D721Med (cell line): ENCODE measurements around the gene C1QL3.
A peak's percentile ranks its signal among the peaks of the same experiment; 100 is the strongest.

Source experiments
- DNase-seq: peaks from one replicate; pipeline ENCODE4 v3.0.0; 2011; ENCODE audit warnings: low spot score; ENCODE audit not compliant: insufficient read length
- FAIRE-seq: peaks from 2 replicates; lab custom pipeline; 2011; peaks lifted over from hg19 to GRCh38; lab: Jason Lieb, UNC
- CTCF ChIP-seq: IDR thresholded peaks from 2 replicates; pipeline ENCODE4 v1.5.1; 2012; ENCODE audit warnings: mild to moderate bottlenecking, control low read depth; ENCODE audit not compliant: insufficient read depth; ENCODE audit errors: missing control alignments

Gene C1QL3

GRCh38 chr10:16545116-16545736 is 23.5 kb upstream of the C1QL3 start:
- peak; percentile 95 for FAIRE-seq
- DNase-seq: no peak
- peak; percentile 53 for TF ChIP-seq CTCF

- no peak for DNase-seq
- TF ChIP-seq CTCF: no peak
- no peak for FAIRE-seq
Observed at GRCh38 chr10:16544591-16544990, 22.9 kb upstream of the C1QL3 start.

- no peak for FAIRE-seq
- DNase-seq: no peak
- no peak for TF ChIP-seq CTCF
Observed at GRCh38 chr10:16544099-16544498, 22.4 kb upstream of the C1QL3 start.

- no peak for TF ChIP-seq CTCF
- FAIRE-seq (no peak), DNase-seq (no peak)
Observed at GRCh38 chr10:16536155-16536554, 14.5 kb upstream of the C1QL3 start.

- no peak for TF ChIP-seq CTCF
- no peak for FAIRE-seq
- no peak for DNase-seq
Observed at GRCh38 chr10:16529853-16530252, 8.2 kb upstream of the C1QL3 start.

- TF ChIP-seq CTCF: no peak
- FAIRE-seq (peak; percentile 21), DNase-seq (no peak)
Observed at GRCh38 chr10:16527452-16527851, 5.8 kb upstream of the C1QL3 start.

- no peak for DNase-seq
- no peak for FAIRE-seq
- TF ChIP-seq CTCF: peak; percentile 49
Observed at GRCh38 chr10:16520900-16521299, 779 bp downstream of the C1QL3 start.
